ENCODE measurements around the gene ERBB4.
"Not testable (repeated sequence)": the region's sequence is repeated elsewhere in the genome, so short reads cannot be mapped to it uniquely, and the experiment has no call there.

ERBB4 gene

DNA sequence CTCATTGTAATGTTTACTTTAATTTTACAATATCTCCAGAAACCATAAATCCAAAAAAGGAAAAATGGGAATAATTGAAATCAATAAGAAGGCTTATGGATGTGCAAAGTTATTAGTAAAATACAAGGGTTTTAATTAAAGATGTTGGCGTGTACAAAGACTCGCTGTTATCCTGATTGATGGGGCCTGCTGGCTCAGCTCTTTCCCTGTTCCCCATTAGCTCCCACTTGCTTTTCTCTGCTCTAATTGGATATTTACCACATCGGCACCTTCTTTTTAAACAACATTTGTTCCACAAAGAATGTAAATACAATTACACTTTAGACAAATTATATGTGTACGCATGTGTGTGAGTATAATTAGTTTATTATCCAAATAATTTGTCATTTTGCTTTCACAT, 796.6 kb downstream of the ERBB4 start:
- DNase-seq (ENCODE audit: low spot score): no peak

DNA sequence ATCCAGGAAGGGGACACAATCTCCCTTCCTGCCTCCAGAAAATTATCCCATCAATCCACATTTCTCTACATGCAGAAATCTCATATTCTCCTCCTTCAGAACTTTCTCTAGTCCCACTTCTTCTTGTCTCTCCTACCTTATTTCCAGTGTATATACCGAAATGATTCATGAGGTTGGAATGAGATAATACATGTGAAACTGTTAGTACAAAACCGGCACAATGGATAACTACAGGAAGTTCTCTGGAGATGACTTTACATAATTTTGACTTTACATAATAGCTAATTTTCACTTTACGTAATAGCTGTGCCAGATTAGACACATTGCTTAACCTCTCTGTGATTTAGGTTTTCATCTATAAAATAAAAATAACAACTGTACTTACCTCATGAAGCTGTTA, 801.3 kb downstream of the ERBB4 start:
- DNase-seq (ENCODE audit: low spot score): no peak

DNA sequence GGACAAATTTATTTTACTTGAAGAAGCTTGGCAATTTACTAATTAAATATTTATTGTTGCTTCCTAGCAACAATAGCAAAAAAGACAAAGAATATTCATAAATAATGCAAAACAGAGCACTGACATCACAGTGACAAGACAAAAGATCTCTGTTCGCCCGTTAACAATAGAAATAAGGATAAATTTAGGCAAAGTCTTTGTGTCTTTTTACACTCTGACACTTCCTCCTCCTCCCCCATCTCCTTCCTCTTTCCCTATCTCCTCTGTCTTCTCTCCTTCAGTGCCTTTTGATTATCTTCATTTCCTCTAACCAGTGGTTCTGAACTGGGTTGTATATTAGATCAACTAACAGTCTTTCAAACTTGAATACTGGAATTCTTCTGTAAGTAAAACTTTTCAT, 808.4 kb downstream of the ERBB4 start:
- no peak for DNase-seq (ENCODE audit: low spot score)

DNA sequence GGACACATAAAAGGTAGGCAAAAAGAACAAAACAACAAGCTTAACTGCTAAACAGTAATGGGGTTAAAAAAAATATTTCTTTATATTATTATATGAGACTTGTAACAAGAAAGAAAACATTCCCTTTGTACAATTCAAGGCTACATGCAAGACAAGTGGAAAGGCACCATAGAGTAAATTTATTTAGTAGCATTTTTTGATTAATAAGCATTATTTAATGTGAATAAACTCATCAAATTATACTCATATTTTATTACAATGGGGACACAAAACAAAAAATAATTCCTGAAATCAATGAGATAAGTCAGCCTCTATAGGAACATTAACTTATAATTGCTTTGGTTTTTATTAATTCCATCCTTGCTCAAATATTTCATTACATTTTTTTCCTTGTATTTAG, 809.2 kb downstream of the ERBB4 start:
- DNase-seq (ENCODE audit: low spot score): no peak

DNA sequence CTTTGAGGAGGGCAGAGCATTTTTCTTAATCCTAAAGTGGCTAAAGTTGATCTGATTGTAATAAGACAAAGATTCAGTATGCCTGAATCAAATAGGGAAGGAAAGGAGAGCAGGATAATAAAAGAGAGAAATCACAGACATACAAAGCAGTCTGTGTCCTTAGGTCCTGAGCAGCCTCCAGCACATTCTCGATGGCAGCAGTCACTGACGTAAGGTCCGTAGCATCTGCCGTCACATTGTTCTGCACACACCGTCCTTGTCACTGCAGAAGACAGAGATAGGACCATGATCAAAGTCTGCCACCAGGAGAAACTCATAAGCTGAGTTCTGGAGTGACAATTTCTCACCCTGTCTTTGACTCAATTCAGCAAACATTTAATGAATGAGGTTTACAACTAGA, 813.7 kb downstream of the ERBB4 start:
- DNase-seq (ENCODE audit: low spot score): no peak

DNA sequence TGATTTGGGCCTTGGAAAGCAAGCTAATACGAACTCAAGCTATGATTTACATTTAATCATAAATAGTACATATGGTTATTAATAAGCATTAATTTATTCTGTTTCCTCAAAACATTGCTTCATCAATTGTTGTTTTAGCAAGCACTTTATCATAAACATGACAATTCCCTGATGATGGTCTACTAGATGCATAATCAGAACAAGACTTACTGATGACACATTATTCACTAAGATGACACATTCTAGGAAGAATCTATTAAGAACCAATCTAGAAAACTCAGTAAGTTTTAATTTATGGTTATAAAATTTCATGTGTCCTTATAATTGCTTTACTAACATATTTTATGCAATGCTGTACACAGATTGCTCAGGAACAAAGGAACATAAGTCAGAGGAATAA, 815.2 kb downstream of the ERBB4 start:
- DNase-seq (ENCODE audit: low spot score): no peak

DNA sequence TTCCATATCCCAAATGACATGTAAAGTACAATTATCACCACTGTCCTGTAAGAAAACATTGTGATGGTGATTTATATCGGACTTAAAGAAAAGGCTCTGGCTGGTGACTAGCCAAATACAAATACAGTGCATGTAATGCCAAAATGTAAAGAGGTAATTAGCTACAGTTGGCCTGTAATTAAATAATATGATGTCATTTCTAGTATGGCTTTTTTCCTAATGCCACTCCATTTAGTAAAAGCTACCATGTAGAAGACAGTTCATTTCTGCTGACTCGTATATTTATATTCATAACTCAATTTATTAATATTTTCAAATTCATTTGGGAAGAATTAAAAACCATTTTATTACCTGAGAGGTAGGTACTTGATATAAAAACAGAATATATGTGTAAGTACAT, 815.7 kb downstream of the ERBB4 start:
- DNase-seq (ENCODE audit: low spot score): no peak

DNA sequence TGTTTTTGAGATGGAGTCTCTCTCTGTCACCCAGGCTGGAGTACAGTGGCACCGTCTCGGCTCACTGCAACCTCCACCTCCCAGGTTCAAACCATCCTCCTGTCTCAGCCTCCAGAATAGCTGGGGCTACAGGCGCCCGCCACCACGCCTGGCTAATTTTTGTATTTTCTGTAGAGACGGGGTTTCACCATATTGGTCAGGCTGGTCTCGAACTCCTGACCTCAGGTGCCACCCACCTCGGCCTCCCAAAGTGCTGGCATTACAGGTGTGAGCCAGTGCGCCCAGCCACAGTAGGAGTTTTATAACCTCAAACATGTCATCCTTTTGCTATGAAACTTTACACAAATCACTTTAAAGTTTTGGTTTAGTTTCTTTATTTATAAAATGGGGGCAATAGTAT, 816.7 kb downstream of the ERBB4 start:
- DNase-seq (ENCODE audit: low spot score): not testable (repeated sequence)

DNA sequence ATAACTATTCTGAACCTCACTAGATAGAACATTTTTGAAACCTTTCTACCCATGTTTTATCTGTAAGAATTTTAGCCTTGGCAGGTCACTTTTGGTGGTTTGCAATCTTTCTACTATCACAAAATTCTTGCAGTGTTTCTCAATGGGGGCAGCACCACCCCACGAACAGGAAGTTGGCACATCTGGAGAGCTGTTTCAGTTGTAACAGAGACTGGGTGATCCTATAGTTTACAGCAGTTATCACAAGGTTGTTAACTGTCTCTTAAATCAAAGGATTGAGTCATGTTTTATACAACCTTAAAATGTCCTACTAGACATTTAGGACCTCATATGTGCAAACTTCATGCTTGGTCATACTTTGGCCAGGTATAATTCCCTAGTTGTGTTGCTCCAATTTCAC, 829.2 kb downstream of the ERBB4 start:
- DNase-seq (ENCODE audit: low spot score): no peak

DNA sequence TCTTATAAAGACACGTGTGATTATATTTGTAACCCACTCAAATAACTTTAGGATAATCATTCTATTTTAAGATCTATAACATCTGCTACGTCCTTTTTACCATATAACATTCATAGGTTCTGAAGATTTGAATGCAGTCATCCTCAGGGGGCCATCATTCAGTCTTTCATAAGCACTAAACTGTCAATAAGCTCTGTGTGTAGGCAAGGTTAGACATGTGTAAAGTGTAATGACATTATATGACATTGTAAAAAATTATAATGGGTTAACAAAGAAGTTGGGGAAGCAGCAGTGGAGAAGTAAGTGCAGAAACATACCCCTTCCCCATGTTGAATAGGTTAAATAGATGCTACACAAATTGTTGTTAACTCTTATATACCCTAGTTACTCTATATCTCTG, 845.9 kb downstream of the ERBB4 start:
- DNase-seq (ENCODE audit: low spot score): no peak

DNA sequence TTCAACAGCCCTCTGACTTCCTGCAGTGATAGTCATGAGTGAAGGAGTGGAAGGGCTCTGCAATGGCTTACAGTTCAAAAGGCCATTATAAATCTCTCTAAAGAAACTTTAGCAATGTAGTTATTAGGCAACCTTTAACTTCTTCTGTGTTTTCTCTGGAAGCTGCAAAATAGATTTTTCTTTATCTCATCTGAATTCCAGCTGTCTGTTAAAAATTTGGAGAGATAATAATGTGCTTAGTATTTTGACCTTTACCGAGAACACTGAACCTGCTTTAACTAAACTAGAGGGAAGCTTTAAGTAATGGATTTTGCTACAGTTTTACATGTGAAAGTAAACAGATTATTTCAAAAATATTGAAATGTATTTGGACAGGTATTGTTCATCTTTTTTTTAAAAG, 847.9 kb downstream of the ERBB4 start:
- DNase-seq (ENCODE audit: low spot score): no peak

DNA sequence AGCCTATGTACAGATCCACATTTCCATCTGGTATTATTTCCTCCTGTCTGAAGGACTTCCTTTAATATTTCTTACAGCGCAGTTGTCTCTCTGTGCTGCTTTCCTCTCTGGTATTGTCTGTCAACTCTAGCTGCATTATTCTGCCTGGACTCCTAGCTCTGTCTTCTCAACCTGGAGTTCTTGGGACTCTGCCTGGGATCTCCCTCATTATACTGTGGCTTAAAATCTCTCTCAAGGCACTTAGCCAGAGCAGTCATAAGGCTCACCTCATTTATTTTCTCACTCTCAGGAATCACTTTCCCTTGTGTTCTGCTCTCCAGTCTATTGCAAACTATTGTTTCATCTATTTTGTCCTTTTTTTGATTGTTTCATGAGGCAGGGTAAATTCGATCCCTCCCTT, 850.4 kb downstream of the ERBB4 start:
- DNase-seq (ENCODE audit: low spot score): no peak

DNA sequence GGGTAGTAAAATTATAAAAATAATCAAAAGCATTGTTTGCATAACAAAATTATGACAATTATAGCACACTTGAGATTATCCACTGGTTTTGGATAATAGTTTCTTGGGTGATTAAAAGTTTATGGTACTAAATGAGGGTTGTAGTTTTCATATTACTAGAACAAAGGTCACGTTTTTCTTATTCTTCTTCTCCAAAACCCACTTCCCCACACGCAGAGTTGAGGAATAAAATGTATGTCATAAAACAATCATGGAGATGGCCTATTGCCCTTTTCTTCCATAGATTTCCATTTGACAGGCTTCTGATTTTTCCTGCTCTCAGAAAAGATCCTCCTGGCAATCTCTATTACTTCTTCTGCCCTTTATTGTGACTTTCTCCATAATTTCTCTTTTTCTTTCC, 863.9 kb downstream of the ERBB4 start:
- no peak for DNase-seq (ENCODE audit: low spot score)

DNA sequence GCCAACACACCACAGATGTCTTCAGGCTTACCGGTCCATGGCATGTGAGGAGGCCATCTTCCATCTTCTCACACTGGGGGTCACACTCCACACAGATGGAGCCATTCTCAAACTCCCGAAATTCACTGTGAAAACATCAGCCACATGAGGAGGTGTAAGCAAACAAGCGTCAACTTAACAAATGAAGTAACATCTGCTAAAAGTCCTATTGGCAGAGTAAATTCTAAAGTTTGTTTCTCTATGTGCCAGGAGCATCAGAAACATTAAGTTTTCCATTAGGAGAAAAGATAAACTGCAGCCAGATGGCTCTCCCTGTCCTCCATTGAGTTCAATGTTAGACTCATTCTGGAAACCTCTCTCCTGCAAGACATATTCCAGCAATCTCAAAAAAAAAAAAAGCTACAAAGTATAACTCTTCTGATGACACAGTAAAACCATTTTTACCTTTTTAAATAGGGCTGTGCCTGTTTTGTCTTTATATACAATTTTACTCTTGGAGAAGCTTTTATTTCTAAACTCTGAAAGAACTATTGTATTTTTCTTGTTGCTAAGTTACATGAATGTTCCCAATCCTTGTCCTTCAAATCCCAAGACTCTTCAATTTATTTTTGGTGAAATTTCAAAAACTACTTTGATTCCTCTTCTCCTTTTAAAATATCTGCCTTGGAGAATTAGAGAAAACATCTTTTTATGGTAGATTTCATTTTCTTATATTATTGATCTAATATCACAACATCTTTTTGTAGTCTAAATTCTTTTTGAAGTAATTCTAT, 865.3 kb downstream of the ERBB4 start:
- no peak for DNase-seq (ENCODE audit: low spot score)

DNA sequence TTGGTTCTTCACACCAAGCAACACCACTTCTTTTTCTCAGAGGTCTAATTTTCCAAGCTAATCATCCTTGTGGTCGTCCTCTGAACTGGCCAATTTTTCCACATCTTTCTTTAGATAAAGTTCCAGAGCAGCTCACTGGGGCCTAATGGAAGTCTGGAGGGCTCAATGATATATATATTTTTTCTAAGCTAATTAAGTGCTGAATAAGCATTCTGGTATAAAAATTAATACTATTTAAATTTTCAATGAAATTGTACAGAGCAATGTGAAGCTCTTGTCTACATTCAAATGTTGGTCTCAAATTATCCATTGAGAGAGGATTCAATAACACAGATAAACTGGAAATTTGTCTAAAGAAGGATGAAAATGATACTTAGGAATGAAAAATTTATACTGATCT, 866.6 kb downstream of the ERBB4 start:
- DNase-seq (ENCODE audit: low spot score): no peak

DNA sequence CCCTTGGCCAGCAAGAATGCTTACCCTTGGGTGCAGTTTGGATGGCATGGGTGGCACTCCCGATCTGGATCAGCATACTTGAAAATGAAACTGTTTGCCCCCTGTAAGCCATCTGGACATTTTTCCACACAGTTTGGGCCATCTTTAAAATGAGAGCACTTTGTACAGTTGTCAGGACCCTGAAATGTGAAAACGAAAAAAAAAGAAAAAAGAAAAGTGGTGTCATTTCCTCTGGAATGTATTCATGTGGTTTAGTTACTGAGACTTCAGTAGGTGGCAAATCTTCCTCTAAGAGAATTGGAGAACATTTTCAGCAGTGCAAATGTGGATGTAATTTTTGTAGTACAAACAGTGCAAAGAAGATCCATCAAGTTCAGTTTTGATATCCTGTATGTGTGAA, 873.3 kb downstream of the ERBB4 start:
- no peak for DNase-seq (ENCODE audit: low spot score)

DNA sequence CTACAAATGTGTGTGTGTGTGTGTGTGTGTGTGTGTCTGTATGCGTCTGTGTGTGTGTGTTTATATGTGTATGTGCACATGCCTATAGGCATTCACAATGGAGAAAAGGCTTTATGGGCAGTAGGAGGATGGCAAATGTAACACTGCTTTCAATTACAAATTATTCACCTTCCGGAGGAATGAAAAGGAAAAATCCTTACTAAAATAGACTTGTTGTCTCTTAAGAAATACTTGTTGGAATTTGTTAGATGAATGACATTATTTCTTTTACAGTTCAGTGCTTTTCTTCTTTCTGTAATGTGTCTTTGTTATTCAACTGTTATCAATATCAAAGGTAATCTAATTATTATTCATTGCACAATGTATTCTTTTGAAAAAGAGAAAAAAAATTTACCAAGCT, 874.3 kb downstream of the ERBB4 start:
- DNase-seq (ENCODE audit: low spot score): no peak

DNA sequence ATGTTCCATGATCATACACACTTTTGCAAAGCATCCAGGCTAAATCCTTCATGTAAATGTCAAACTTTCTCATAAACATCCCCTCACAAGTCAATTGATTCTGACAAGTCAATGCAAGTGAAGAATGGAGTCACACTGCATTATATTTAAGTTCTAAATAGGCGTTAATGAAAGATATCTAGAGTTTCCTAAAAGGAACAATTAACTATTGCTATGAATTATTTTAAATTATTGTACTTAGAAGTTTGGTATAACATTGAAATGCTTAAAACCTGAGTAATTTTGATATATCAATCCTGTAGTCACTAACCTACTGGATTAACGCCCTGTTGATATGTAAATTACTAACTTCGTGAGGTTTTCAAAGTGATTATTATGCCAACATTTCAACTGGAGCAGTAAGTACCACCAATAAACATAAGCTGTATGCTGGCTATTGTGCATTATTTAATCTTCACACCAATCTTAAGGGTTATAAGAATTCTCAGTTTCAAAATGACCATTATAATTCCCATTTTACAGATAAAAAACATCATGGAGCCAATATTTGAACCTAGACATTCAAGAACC, 884.3 kb downstream of the ERBB4 start:
- no peak for DNase-seq (ENCODE audit: low spot score)

DNA sequence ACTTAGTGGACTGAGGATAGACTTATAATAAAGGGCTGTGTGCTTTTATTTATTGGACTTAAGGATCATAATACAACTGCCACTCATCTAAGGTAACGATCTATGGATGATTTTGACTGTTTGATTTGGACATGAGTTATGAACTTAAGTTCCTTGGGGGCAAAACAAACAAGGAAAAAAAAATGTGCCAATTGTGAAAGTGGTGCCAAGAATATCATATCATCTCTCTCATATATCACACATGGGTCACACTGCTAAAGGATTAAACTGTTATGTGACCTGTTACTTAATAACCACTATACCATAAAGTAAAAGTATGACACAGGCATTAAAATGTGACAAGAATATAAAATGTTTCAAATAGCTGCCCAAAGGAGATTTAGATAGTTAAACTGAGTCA, 886.3 kb downstream of the ERBB4 start:
- DNase-seq (ENCODE audit: low spot score): no peak

DNA sequence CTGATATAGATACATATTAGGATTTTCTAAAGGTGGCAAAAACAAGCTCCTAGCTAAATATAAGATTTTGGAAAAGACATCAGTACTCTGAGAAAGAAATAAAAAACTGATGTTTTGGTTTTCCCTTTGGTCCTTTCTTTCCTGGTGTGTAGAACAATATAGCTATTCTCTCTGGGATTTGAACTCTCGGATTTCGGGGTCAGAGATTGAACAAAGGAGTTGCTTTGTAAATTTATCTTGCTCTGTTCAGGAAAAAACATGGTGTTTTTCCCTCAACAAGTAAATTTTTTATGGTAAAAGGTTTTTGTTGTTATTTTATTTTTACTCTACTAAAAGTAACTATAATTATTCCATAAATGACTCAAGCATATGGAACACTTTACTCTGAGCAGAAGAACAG, 889.3 kb downstream of the ERBB4 start:
- DNase-seq (ENCODE audit: low spot score): no peak

DNA sequence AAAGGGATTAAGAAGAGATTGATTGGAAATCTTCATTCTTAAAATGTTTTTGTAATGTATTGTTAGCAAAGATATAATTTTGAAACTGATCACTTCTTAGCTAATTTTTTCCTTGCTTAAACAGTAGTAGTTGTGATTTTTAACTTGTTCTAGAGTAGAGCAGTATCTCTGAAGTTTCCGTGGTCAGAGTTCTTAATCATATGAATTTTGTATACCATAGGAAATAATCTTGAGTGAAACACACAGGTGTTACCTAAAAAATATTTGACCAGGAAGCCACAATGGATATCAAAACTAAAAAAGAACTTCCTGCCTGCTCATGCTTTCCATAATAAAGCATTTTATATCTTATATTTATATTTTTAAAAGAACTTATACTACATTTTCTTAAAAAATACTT, 907.1 kb downstream of the ERBB4 start:
- DNase-seq (ENCODE audit: low spot score): no peak

DNA sequence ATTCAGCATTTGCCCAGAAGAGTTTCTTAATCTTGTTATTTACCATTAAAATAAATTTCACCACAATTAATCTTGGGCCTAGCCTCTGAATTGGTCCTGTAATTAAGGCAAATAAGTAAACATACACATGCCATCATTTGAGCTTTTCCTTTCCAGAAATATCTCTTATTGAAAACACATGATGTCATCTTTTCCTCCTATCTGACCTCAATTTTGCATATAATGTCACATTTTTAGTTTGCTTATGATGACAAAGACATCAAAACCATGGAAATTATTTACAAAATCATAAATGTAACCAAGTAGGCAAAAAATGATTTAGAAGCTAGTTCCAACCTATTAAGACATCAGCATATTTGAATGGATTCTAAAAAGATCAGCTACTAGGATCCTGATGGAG, 915.5 kb downstream of the ERBB4 start:
- no peak for DNase-seq (ENCODE audit: low spot score)

DNA sequence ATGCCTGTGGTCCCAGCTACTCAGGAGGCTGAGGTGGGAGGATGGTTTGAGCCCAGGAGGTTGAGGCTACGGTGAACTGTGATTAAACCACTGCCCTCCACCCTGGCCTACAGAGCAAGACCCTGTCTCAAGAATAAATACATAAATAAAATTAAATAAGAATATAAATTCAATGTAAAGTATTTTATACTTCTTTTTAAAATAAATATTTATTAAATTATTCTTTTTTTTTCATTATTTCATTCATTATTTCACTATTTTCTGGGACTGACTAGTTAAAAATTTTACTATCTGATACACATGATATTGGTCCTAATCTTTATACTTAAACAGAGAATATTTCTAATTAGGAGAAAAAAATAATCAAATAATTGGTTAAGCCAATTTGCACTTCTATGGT, 917.6 kb downstream of the ERBB4 start:
- no peak for DNase-seq (ENCODE audit: low spot score)

DNA sequence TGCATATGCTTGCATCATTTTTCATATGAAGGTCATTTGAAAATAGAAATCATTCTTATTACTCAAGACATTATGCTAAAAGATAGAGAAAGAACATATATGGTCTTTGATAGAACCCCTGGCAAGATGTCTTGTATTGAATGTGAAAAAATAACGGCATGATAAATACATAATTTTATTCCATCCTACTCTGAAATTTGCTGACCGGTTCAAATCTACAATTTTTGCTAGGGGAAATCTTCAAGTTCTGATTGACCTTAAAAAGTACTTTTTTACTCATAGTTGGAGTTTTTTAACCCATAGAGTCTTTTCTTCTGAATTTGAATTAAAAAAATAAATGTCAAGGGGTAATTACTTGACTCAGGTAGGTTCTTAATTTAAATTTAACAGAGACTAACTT, 920.8 kb downstream of the ERBB4 start:
- no peak for DNase-seq (ENCODE audit: low spot score)
